WTC11 (cell line): ENCODE results near the gene DNM3. TPM values are rescaled to one million over a fixed set of nuclear protein-coding genes. Genes with fewer than 3 reads are reported as not detected.

Source experiments
- ATAC-seq: fragments of 200-7000 bp; cut with Tn5 transposase; 2 replicates; pipeline ENCODE4 v1.10.0; 2021; ENCODE audit warnings: mild to moderate bottlenecking, moderate library complexity
- CTCF ChIA-PET: fragments of 300-600 bp; sonication (Branson Sonifier 250); formaldehyde crosslinking; loops from one replicate; lab custom pipeline; 2021; ENCODE audit warnings: antibody characterized with exemption; lab: Charles Lee
- POLR2A ChIA-PET: fragments of 350-600 bp; sonication (Branson Sonifier 250); formaldehyde crosslinking; loops from one replicate; lab custom pipeline; 2021; ENCODE audit warnings: antibody characterized with exemption; lab: Charles Lee
- DNase-seq: peaks from one replicate; pipeline ENCODE4 v3.0.0; 2021; ENCODE audit warnings: low spot score
- H3K27ac Mint-ChIP-seq: 2 replicates; pipeline ENCODE4 v1.8.0; 2021; ENCODE audit warnings: mixed read lengths
- H3K27me3 Mint-ChIP-seq: 2 replicates; pipeline ENCODE4 v1.8.0; 2021; ENCODE audit warnings: low read depth, mild to moderate bottlenecking, moderate library complexity, mixed read lengths
- H3K36me3 Mint-ChIP-seq: 2 replicates; pipeline ENCODE4 v1.8.0; 2021; ENCODE audit warnings: mixed read lengths
- H3K4me1 Mint-ChIP-seq: 2 replicates; pipeline ENCODE4 v1.8.0; 2022; ENCODE audit warnings: mixed read lengths
- H3K4me3 Mint-ChIP-seq: 2 replicates; pipeline ENCODE4 v1.8.0; 2021; ENCODE audit warnings: mild to moderate bottlenecking, moderate library complexity, mixed read lengths
- H3K9me3 Mint-ChIP-seq: 2 replicates; pipeline ENCODE4 v1.8.0; 2021; ENCODE audit warnings: mixed read lengths
- ELF4 ChIP-seq: sonication (generic); formaldehyde crosslinking; IDR thresholded peaks from 2 replicates; pipeline ENCODE4 v1.8.1; 2022; ENCODE audit warnings: low read depth, mild to moderate bottlenecking, moderate library complexity, missing genetic modification reagents
- FOXJ3 ChIP-seq: sonication (generic); formaldehyde crosslinking; IDR thresholded peaks from 2 replicates; pipeline ENCODE4 v1.9.0; 2021; ENCODE audit warnings: missing genetic modification reagents, mild to moderate bottlenecking, borderline replicate concordance
- GABPB1 ChIP-seq: sonication (generic); formaldehyde crosslinking; IDR thresholded peaks from 2 replicates; pipeline ENCODE4 v1.8.1; 2023; ENCODE audit warnings: mild to moderate bottlenecking, missing genetic modification reagents
- GRHL2 ChIP-seq: fragments of 250-450 bp; sonication (Bioruptor Pico); IDR thresholded peaks from 2 replicates; pipeline ENCODE4 v1.8.0; 2022; ENCODE audit warnings: mild to moderate bottlenecking, moderate library complexity; ENCODE audit not compliant: insufficient replicate concordance, severe bottlenecking
- MXD4 ChIP-seq: fragments of 250-450 bp; sonication (Bioruptor Pico); IDR thresholded peaks from 2 replicates; pipeline ENCODE4 v1.8.0; 2021; ENCODE audit warnings: mild to moderate bottlenecking, moderate library complexity, borderline replicate concordance
- MYBL2 ChIP-seq: sonication (generic); formaldehyde crosslinking; IDR thresholded peaks from 2 replicates; pipeline ENCODE4 v1.8.1; 2023; ENCODE audit warnings: mild to moderate bottlenecking, moderate library complexity, missing genetic modification reagents
- NFATC4 ChIP-seq: fragments of 250-450 bp; sonication (Bioruptor Pico); IDR thresholded peaks from 2 replicates; pipeline ENCODE4 v1.9.0; 2021; ENCODE audit warnings: mild to moderate bottlenecking
- NFE2L1 ChIP-seq: sonication (generic); formaldehyde crosslinking; IDR thresholded peaks from 2 replicates; pipeline ENCODE4 v1.8.1; 2023; ENCODE audit warnings: missing genetic modification reagents
- RELA ChIP-seq: sonication (generic); formaldehyde crosslinking; IDR thresholded peaks from 2 replicates; pipeline ENCODE4 v1.8.1; 2022; ENCODE audit warnings: missing genetic modification reagents, mild to moderate bottlenecking, borderline replicate concordance
- SP1 ChIP-seq: sonication (generic); formaldehyde crosslinking; conservative IDR thresholded peaks from 2 replicates; pipeline ENCODE4 v1.8.1; 2022; ENCODE audit warnings: missing genetic modification reagents
- TEAD1 ChIP-seq: sonication (generic); formaldehyde crosslinking; IDR thresholded peaks from 2 replicates; pipeline ENCODE4 v1.8.0; 2022; ENCODE audit warnings: mild to moderate bottlenecking, missing genetic modification reagents
- ZNF396 ChIP-seq: fragments of 250-450 bp; sonication (Bioruptor Pico); IDR thresholded peaks from 2 replicates; pipeline ENCODE4 v1.8.0; 2021; ENCODE audit warnings: mild to moderate bottlenecking, moderate library complexity, borderline replicate concordance
- total RNA-seq: library from RNA; stranded (reverse); gene quantifications from 3 replicates; pipeline ENCODE4 v1.2.3, GENCODE V29; 2021
- TF ChIP-seq, protein P1 (sequence below): fragments of 250-450 bp; sonication (Bioruptor Pico); IDR thresholded peaks from 2 replicates; pipeline ENCODE4 v1.9.0; 2021; ENCODE audit warnings: mild to moderate bottlenecking, borderline replicate concordance
- TF ChIP-seq, protein P2 (sequence below): fragments of 250-450 bp; sonication (Bioruptor Pico); conservative IDR thresholded peaks from 2 replicates; pipeline ENCODE4 v1.9.0; 2021; ENCODE audit warnings: mild to moderate bottlenecking
- TF ChIP-seq, protein P3 (sequence below): sonication (generic); formaldehyde crosslinking; IDR thresholded peaks from 2 replicates; pipeline ENCODE4 v1.8.0; 2022; ENCODE audit warnings: mild to moderate bottlenecking, missing genetic modification reagents
- TF ChIP-seq, protein P4 (sequence below): sonication (generic); formaldehyde crosslinking; IDR thresholded peaks from 2 replicates; pipeline ENCODE4 v1.8.1; 2023; ENCODE audit warnings: mild to moderate bottlenecking, missing genetic modification reagents, borderline replicate concordance
- TF ChIP-seq, protein P5 (sequence below): fragments of 250-450 bp; sonication (Bioruptor Pico); IDR thresholded peaks from 2 replicates; pipeline ENCODE4 v1.9.0; 2021; ENCODE audit warnings: mild to moderate bottlenecking
- TF ChIP-seq, protein P6 (sequence below): sonication (generic); formaldehyde crosslinking; IDR thresholded peaks from 2 replicates; pipeline ENCODE4 v1.8.1; 2023; ENCODE audit warnings: mild to moderate bottlenecking, missing genetic modification reagents

Gene DNM3
- total RNA-seq, 1 experiment from 2014 or later: 1.9 TPM

DNA sequence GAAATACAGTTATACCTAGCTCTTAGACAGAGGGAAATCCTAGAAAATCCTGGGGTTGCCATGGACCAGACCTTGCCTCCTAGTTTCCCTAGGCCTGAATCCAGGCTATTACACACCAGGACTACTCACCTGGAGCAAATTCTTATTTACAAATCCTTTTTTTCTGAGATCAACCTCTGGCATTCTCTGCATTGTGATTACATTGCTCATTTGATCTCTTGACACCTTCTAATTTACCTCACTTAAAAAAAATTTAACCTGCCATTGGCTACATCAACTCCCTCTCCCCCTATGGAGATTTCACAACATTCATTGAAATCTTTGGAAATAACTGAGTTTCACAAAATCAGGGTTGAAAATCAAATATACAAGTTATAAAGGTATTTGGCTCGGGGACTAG lies 576.3 kb downstream of the DNM3 start (continued):
- TF ChIP-seq, protein P1, sequence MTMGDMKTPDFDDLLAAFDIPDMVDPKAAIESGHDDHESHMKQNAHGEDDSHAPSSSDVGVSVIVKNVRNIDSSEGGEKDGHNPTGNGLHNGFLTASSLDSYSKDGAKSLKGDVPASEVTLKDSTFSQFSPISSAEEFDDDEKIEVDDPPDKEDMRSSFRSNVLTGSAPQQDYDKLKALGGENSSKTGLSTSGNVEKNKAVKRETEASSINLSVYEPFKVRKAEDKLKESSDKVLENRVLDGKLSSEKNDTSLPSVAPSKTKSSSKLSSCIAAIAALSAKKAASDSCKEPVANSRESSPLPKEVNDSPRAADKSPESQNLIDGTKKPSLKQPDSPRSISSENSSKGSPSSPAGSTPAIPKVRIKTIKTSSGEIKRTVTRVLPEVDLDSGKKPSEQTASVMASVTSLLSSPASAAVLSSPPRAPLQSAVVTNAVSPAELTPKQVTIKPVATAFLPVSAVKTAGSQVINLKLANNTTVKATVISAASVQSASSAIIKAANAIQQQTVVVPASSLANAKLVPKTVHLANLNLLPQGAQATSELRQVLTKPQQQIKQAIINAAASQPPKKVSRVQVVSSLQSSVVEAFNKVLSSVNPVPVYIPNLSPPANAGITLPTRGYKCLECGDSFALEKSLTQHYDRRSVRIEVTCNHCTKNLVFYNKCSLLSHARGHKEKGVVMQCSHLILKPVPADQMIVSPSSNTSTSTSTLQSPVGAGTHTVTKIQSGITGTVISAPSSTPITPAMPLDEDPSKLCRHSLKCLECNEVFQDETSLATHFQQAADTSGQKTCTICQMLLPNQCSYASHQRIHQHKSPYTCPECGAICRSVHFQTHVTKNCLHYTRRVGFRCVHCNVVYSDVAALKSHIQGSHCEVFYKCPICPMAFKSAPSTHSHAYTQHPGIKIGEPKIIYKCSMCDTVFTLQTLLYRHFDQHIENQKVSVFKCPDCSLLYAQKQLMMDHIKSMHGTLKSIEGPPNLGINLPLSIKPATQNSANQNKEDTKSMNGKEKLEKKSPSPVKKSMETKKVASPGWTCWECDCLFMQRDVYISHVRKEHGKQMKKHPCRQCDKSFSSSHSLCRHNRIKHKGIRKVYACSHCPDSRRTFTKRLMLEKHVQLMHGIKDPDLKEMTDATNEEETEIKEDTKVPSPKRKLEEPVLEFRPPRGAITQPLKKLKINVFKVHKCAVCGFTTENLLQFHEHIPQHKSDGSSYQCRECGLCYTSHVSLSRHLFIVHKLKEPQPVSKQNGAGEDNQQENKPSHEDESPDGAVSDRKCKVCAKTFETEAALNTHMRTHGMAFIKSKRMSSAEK (CRISPR knock-in tag): no peak
- TF ChIP-seq, protein P2, sequence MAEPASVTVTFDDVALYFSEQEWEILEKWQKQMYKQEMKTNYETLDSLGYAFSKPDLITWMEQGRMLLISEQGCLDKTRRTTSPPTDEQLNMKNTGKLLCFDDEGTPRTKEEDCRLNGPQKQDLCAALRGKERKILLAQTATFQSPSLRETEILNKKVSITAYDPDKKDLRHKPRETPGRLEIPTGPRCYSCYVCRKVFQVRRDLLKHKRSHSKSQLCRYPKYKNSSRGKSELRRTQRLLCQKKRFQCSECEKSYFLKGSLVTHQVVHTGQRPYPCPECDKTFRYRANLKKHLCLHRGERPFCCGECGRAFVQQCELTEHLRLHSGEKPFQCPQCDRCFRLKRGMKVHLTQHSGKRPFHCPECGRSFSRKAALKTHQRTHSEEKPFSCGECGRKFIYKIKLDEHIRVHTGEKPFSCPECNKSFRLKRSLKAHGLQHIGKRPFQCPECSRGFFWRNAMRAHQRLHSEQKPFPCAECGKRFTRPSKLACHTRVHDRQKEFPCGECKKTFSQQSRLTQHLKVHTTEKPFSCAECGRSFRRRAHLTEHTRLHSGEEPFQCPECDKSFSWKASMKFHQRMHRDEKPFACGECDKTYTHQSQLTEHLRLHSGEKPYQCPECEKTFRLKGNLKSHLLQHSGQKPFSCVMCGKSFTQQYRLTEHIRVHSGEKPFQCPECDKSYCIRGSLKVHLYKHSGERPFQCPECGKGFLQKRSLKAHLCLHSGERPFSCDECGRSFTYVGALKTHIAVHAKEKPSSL (CRISPR knock-in tag): no peak
- TF ChIP-seq, protein P3, sequence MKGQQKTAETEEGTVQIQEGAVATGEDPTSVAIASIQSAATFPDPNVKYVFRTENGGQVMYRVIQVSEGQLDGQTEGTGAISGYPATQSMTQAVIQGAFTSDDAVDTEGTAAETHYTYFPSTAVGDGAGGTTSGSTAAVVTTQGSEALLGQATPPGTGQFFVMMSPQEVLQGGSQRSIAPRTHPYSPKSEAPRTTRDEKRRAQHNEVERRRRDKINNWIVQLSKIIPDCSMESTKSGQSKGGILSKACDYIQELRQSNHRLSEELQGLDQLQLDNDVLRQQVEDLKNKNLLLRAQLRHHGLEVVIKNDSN (CRISPR knock-in tag): no peak
- no peak for TF ChIP-seq MXD4
- no peak for TF ChIP-seq GRHL2 (CRISPR knock-in tag)
- TF ChIP-seq, all 79 proteins: peak for 0

DNA sequence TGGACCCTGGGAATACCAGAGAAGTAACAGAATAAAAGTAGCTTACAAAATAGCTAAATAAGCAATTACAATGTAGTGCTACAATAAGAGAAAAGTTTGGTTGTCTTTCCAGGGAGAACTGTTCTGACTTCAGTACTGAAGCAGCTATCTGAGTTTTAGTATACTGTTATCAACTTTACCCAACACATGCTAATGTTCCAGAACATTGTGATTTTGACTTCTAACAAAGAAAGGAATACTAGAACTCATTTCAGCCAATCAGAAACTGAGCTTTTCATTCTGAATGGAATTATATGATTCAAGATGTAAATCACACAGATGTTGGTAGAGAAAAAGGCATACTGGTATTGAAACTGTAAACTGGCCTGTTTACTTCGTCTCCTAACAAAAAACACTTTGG lies 579.1 kb downstream of the DNM3 start, which contains the start of gene C1orf105:
C1orf105 (plus strand) TSS at position 301 of the 400 bp plus-strand sequence. CDS start 201 bp downstream, outside the sequence.
- Mint-ChIP-seq H3K9me3 (no peaks in the 10 kb centered on the region), H3K27me3 (no peaks in the 10 kb centered on the region), H3K4me1 (peaks cover 48% of the 10 kb centered on the region), H3K27ac (peak within 1 kb of the TSS; percentile 74), H3K36me3 (no peaks in the 10 kb centered on the region), H3K4me3 (no peak within 1 kb of the TSS)
- no peak for DNase-seq
- ATAC-seq: no peak
- TF ChIP-seq, protein P4, sequence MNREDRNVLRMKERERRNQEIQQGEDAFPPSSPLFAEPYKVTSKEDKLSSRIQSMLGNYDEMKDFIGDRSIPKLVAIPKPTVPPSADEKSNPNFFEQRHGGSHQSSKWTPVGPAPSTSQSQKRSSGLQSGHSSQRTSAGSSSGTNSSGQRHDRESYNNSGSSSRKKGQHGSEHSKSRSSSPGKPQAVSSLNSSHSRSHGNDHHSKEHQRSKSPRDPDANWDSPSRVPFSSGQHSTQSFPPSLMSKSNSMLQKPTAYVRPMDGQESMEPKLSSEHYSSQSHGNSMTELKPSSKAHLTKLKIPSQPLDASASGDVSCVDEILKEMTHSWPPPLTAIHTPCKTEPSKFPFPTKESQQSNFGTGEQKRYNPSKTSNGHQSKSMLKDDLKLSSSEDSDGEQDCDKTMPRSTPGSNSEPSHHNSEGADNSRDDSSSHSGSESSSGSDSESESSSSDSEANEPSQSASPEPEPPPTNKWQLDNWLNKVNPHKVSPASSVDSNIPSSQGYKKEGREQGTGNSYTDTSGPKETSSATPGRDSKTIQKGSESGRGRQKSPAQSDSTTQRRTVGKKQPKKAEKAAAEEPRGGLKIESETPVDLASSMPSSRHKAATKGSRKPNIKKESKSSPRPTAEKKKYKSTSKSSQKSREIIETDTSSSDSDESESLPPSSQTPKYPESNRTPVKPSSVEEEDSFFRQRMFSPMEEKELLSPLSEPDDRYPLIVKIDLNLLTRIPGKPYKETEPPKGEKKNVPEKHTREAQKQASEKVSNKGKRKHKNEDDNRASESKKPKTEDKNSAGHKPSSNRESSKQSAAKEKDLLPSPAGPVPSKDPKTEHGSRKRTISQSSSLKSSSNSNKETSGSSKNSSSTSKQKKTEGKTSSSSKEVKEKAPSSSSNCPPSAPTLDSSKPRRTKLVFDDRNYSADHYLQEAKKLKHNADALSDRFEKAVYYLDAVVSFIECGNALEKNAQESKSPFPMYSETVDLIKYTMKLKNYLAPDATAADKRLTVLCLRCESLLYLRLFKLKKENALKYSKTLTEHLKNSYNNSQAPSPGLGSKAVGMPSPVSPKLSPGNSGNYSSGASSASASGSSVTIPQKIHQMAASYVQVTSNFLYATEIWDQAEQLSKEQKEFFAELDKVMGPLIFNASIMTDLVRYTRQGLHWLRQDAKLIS (CRISPR knock-in tag): no peak
- TF ChIP-seq TEAD1 (no peak), ELF4 (no peak), NFATC4 (CRISPR knock-in tag) (no peak), FOXJ3 (CRISPR knock-in tag) (no peak), GABPB1 (CRISPR knock-in tag) (no peak), SP1 (CRISPR knock-in tag) (no peak), RELA (CRISPR knock-in tag) (no peak), MYBL2 (CRISPR knock-in tag) (no peak), NFE2L1 (CRISPR knock-in tag) (no peak), ZNF396 (CRISPR knock-in tag) (no peak)
- TF ChIP-seq, protein P5, sequence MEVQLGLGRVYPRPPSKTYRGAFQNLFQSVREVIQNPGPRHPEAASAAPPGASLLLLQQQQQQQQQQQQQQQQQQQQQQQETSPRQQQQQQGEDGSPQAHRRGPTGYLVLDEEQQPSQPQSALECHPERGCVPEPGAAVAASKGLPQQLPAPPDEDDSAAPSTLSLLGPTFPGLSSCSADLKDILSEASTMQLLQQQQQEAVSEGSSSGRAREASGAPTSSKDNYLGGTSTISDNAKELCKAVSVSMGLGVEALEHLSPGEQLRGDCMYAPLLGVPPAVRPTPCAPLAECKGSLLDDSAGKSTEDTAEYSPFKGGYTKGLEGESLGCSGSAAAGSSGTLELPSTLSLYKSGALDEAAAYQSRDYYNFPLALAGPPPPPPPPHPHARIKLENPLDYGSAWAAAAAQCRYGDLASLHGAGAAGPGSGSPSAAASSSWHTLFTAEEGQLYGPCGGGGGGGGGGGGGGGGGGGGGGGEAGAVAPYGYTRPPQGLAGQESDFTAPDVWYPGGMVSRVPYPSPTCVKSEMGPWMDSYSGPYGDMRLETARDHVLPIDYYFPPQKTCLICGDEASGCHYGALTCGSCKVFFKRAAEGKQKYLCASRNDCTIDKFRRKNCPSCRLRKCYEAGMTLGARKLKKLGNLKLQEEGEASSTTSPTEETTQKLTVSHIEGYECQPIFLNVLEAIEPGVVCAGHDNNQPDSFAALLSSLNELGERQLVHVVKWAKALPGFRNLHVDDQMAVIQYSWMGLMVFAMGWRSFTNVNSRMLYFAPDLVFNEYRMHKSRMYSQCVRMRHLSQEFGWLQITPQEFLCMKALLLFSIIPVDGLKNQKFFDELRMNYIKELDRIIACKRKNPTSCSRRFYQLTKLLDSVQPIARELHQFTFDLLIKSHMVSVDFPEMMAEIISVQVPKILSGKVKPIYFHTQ: no peak
- TF ChIP-seq, protein P6, sequence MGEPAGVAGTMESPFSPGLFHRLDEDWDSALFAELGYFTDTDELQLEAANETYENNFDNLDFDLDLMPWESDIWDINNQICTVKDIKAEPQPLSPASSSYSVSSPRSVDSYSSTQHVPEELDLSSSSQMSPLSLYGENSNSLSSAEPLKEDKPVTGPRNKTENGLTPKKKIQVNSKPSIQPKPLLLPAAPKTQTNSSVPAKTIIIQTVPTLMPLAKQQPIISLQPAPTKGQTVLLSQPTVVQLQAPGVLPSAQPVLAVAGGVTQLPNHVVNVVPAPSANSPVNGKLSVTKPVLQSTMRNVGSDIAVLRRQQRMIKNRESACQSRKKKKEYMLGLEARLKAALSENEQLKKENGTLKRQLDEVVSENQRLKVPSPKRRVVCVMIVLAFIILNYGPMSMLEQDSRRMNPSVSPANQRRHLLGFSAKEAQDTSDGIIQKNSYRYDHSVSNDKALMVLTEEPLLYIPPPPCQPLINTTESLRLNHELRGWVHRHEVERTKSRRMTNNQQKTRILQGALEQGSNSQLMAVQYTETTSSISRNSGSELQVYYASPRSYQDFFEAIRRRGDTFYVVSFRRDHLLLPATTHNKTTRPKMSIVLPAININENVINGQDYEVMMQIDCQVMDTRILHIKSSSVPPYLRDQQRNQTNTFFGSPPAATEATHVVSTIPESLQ (CRISPR knock-in tag): no peak
- TF ChIP-seq, protein P3 (CRISPR knock-in tag): no peak
- ChIA-PET POLR2A (no interaction called here), CTCF (interaction anchor here (2.3 kb wide), 1 partner anchor 21 kb away, joined by 7 read pairs; no protein-coding TSS in a partner anchor)
